ENCODE results near the gene PPIF.
A peak's percentile ranks its signal among the peaks of the same experiment; 100 is the strongest.
"Not testable (repeated sequence)": the region's sequence is repeated elsewhere in the genome, so short reads cannot be mapped to it uniquely, and the experiment has no call there.

PPIF gene

DNA sequence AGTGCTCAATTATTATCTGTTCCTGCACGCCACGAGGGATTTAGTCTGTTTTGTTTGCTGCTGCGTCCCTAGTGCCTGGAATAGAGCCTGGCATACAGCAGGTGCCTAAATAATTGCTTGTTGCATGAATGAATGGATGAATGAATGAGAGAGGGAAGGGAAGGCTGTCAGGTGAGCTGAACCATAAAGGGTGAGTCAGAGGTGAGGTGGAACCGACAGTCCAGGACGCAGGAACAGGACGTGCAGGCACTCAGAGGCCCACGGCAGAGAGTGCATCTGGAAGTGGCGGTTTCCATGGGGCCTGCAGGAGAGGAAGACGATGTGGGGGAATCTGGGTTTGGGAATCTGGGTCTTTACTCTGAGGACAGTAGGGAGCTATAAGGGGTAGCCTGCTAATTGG is 17.7 kb upstream of the PPIF start:
- TF ChIP-seq GATA1 (IDR thresholded peaks at IDR 0.05; ENCODE audit: low read depth, low read length) = no peak
- no peak for TF ChIP-seq POLR2A (IDR thresholded peaks at IDR 0.05; ENCODE audit: low read length)
- no peak for DNase-seq

DNA sequence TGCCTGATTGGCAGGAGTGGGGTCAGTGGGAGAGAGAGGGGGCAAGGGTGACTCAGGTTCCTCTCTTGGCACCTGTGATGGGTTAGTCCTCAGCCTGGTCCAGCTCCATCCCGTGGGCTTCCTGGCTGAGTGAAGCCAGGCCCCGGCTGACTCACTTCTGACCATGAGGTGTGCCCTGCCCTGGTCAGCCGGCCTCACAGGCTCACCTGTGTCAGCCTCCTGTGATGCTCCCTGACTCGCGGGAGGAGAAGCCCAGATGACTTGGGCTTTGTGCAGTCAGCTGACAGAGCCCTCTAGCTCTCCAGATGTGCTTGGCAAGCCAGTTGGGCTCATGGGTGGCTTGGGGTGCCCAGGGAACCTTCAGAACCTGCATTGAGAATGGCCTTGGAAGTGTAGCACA is 16.0 kb upstream of the PPIF start:
- no peak for DNase-seq
- no peak for TF ChIP-seq POLR2A (IDR thresholded peaks at IDR 0.05; ENCODE audit: low read length)
- no peak for TF ChIP-seq GATA1 (IDR thresholded peaks at IDR 0.05; ENCODE audit: low read depth, low read length)

DNA sequence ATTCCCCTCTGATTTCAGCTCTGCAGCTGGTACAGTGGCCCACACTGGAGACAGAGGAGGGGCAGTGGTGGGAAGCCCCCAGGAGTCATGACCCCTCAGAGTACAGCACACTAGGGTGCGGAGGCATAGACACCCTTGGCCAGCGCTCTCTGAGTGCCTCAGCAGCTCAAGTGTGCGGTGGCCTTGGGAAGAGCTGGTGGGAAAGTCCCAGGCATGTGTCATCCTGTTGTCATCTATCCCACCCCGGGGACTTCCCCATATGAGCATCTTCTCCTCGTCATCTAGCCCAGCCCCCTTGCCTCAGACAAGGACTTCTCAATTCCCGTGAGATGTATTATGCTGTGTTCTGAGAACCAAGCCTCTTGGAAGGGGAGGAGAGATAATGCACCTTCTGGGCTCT is 15.6 kb upstream of the PPIF start:
- TF ChIP-seq POLR2A (IDR thresholded peaks at IDR 0.05; ENCODE audit: low read length) (no peak), GATA1 (IDR thresholded peaks at IDR 0.05; ENCODE audit: low read depth, low read length) (no peak)
- peak in 1 of 2 experiments; percentile 8 for DNase-seq

DNA sequence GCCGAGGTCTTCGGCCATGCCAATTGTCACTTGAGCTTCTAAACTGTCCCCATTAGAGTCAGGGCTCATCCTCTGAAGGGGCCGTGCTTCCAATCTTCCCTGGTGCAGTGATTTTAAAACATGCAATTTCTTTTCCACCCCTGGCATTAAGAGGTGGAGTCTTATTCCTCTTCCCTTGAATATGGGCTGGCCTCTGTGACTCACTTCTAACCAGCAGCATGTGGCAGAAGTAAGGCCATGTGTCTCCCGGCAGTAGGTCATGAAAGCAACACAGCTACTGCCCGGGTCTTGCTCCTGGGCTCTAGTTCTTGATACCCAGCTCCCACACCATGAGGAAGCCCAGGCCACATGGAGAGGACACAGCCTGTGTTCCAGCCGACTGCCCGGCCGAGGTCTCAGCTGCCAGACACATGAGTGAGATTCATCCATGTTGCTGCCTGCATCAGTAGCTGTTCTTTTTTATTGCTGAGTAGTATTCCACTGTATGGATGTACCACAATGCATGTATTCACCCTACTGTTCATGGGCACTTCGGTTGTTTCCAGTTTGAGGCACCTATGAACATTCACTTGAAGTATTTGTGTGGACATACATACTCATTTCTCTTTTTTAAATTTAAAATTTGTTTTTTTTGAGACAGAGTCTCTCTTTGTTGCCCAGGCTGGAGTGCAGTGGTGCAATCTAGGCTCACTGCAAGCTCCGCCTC is 14.5 kb upstream of the PPIF start:
- not testable (repeated sequence) for DNase-seq

DNA sequence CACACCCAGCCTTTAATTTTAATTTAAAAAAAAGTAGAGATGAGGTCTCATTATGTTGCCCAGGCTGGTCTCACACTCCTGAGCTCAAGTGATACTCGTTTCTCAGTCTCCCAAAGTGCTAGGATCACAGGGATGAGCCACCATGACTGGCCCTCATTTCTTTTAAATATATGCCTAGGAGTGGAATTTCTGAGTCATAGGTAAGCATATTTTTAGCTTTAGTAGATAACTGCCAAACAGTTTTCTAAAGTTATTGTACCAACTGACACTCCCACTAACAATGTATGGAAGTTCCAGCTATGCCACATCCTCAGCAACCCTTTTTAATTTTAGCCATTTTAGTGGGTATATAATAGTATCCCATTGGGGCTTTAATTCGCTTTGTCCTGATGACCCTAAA is 13.8 kb upstream of the PPIF start:
- no peak for DNase-seq
- no peak for TF ChIP-seq GATA1 (IDR thresholded peaks at IDR 0.05; ENCODE audit: low read depth, low read length)
- no peak for TF ChIP-seq POLR2A (IDR thresholded peaks at IDR 0.05; ENCODE audit: low read length)

DNA sequence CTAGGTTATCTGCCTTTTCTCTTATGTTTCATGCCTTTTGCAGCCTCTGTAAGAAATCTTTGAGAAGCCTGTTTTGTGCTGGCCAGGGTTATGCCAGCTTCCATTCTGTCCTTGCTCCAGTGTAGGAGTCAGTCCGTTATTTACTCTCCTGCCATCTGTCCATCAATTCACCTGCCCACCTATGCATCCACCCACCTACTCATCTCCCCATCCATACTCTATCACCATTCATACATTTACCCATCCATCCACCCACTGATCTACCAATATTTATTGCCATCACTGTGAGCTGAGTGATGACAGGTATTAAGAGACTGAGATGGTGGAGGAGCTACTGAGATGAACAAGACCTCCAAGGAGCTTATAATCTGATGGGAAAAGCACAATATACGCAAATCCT is 12.7 kb upstream of the PPIF start:
- no peak for TF ChIP-seq POLR2A (IDR thresholded peaks at IDR 0.05; ENCODE audit: low read length)
- TF ChIP-seq GATA1 (IDR thresholded peaks at IDR 0.05; ENCODE audit: low read depth, low read length) = no peak
- DNase-seq = no peak

DNA sequence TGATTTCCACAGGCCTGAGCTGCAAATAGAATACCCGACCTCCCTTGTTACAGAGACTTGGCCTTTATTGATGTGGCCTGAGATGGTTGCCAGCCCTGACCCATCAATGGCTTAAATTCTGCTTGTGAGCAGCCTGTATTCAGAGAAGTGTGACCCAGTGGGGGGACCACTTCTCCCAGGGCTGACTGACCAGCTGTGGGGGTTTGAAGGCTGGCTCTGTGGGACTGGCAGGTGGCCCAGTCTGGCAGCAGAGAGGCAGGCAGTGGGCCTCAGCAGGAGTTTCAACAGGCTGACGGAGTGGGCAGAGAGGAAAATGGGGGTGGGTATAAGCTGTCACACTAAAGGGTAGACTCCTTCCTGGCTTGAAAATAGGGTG is 12.2 kb upstream of the PPIF start:
- no peak for TF ChIP-seq GATA1 (IDR thresholded peaks at IDR 0.05; ENCODE audit: low read depth, low read length)
- TF ChIP-seq POLR2A (IDR thresholded peaks at IDR 0.05; ENCODE audit: low read length) = no peak
- no peak for DNase-seq

DNA sequence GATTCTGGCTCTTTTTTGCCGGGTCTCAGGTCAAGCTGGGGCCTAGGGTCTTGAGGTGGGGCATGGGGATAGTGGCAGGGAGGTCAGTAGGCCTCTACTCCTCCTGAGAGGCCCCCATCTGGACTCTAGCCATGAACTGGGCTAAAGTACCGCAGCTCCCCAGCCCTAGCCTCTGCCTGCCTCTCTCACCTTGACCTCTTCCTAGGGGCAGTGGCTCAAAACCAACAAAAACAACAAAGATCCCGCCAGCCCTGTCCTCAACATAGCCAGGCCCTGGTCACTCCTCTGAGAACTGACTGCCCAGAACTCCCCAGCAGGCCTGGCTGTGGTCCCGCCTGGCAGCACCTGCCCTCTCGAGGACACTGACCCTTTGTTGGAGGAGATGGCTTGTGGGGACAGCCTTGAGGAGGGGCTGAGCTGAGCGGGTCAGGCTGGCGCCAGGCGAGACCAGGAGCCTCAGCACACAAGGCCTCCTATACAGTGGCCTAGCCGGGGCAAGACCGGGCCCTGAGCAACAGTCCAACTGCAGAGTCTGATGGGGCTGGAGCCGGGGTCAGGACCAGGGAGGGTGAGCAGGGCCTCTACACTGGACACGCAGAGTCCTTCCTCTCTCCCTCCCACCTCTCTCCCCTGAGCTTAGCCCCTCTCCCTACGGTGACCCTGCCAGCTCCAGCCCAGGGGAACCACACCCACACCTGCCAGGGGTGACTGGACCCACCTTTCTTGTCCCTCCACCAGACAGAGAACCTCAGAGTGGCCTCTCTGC is 11.6 kb upstream of the PPIF start:
- DNase-seq = no peak
- TF ChIP-seq POLR2A (IDR thresholded peaks at IDR 0.05; ENCODE audit: low read length) (no peak), GATA1 (IDR thresholded peaks at IDR 0.05; ENCODE audit: low read depth, low read length) (no peak)

DNA sequence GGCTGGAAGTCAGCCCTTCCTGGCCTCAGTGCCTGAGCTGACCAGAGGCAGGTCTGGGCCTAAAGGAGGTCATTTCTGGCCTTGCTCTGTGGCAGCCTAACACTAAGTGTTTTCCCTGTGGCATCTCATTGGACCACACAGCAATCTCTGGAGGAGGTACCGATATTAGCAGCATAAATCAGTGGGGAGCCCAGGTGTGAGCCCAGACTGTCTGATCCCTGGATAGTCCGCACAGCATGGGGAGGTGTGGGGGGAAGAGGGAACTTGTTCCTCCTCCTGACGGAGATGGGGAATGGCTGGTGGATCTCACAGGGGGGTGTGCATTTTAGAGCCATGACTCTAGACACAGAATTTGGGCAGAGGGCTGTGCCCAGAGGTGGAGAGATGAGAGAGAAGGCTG is 11.0 kb upstream of the PPIF start:
- TF ChIP-seq GATA1 (IDR thresholded peaks at IDR 0.05; ENCODE audit: low read depth, low read length) (no peak), POLR2A (IDR thresholded peaks at IDR 0.05; ENCODE audit: low read length) (no peak)

DNA sequence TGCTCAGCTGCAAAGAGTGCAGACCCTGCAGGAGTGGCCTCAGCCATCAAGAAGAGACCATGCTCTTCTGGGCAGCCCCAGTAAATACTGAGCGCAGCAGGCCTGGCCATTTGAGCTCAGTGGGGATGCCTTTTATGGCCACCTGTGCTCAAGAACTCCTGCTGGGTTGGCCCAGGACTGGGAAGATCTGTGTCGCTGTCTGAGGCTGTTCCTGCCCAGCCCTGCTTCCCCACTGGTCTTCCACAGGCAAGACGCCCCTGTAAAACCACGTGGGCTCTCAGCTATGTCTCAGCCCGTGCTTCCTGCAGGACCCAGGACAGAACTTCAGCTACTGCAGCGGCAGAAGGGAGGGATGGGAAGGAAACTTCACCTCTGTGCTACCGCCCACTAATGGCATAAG is 10.5 kb upstream of the PPIF start:
- TF ChIP-seq GATA1 (IDR thresholded peaks at IDR 0.05; ENCODE audit: low read depth, low read length) (no peak), POLR2A (IDR thresholded peaks at IDR 0.05; ENCODE audit: low read length) (no peak)
- DNase-seq = no peak

More for the DNA sequence above, 11.0 kb upstream of the PPIF start:
- no peak for DNase-seq

DNA sequence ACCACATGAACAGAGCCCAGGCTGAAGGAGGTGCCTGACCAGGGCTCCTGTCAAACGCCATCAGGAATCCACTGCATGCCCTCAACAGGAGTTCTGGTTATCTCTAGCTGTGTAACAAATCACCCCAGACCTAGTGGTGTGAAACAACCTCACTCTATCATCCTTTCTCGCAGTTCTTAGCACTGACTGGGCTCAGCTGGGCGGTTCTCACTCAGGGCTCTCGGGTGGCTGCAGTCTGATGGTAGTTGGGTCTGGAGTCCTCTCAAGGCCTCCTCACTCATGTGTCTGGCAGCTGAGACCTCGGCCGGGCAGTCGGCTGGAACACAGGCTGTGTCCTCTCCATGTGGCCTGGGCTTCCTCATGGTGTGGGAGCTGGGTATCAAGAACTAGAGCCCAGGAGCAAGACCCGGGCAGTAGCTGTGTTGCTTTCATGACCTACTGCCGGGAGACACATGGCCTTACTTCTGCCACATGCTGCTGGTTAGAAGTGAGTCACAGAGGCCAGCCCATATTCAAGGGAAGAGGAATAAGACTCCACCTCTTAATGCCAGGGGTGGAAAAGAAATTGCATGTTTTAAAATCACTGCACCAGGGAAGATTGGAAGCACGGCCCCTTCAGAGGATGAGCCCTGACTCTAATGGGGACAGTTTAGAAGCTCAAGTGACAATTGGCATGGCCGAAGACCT is 9.3 kb upstream of the PPIF start:
- DNase-seq = not testable (repeated sequence)

DNA sequence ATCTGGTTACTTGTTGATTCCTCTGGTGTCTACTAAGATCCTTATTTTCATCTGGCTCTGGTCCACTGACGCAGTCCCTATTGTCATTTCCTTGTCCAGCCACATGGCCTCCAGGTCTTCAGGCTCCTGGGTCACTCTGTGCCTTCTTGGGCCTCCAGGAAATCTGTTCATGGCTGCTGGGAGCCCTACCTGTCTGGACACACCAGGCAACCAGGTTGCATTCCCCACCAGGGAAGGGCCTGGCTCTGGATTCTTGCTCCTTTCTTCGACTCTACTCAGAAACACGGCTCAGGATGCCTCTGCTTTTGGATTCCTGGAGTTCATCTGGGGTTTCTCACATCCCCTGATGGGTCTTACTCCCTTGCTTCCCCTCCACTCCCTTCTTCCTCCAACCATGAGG is 8.0 kb upstream of the PPIF start:
- DNase-seq = no peak
- TF ChIP-seq GATA1 (IDR thresholded peaks at IDR 0.05; ENCODE audit: low read depth, low read length) = no peak
- TF ChIP-seq POLR2A (IDR thresholded peaks at IDR 0.05; ENCODE audit: low read length) = no peak

DNA sequence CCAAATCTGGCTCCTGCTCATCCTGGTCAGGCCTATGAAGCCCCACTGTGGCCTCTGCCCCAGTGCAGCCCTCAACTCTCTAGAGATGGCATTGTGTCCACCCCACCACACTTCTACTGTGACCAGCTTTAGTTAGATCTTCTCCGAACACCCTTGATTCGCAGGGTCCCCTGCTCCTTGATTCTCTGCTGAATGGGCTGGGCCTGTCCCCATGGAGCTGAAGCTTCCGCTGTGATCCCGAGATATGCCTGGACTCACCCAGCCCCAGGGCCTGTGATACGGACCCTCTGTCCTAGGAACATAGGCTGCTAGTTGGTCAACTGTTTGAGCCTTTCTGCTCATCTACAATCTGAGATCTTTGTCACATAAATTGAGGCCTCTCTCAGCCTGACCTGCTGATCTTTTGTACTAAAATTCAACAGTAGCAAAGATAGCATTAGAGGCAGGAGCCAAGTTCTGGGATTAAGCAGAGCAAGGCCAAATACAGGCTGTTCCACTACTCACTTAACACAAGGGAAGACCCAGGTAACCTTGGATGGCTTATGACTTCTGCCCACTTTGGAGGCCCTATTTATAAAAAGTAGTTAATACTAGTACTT is 6.5 kb upstream of the PPIF start:
- DNase-seq = no peak
- TF ChIP-seq POLR2A (IDR thresholded peaks at IDR 0.05; ENCODE audit: low read length) (no peak), GATA1 (IDR thresholded peaks at IDR 0.05; ENCODE audit: low read depth, low read length) (no peak)

DNA sequence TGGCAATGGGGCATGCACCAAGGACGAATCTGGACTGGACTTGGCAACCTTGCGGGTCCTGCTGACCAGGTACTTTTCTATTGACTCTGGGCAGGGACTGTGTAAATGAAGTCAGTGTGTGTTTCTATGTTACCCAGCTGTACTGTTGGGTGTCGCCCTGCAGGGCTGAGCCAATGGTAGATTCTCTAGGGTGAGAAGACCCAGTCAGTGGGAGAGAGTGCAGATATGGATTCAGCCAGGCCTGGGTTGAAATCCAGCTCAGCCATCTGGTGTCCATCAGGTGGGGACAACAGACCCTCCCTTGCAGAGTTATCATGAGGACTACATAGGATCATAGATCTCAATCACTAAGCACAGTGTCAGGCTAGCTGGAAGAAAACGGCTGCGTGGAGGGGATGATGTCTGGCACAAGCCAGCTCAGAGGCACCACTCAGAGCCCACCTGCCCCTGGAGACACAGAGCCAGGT is 4.9 kb upstream of the PPIF start:
- no peak for TF ChIP-seq GATA1 (IDR thresholded peaks at IDR 0.05; ENCODE audit: low read depth, low read length)
- TF ChIP-seq POLR2A (IDR thresholded peaks at IDR 0.05; ENCODE audit: low read length) = no peak
- peak in 1 of 2 experiments; percentile 22 for DNase-seq

Data from erythroblast (primary cell).